Adrenal gland (tissue), 5 donors: ENCODE measurements around the gene TMEM201.

Experiments used
- CTCF ChIP-seq, 6 experiments: fragments of 450-650 bp in 4 of 6; fragments of 200-600 bp in 2 of 6; sonication (generic) in 1 of 6; IDR thresholded peaks; 1 replicate in 5 of 6; 2 replicates in 1 of 6; pipeline versions ENCODE4 v1.5.1 to v1.8.0; 2016 to 2021; ENCODE audit warnings: antibody characterized with exemption in 6 of 6, mild to moderate bottlenecking in 2 of 6, moderate library complexity in 1 of 6
- POLR2A ChIP-seq, 2 donors: fragments of 450-650 bp; IDR thresholded peaks; one replicate each; pipeline ENCODE4 v1.6.1; 2017; ENCODE audit warnings: antibody characterized with exemption in 2 of 2, mild to moderate bottlenecking in 2 of 2, moderate library complexity in 1 of 2
- donor health status: DM: no; HTN: no; CAD: no.

DNA sequence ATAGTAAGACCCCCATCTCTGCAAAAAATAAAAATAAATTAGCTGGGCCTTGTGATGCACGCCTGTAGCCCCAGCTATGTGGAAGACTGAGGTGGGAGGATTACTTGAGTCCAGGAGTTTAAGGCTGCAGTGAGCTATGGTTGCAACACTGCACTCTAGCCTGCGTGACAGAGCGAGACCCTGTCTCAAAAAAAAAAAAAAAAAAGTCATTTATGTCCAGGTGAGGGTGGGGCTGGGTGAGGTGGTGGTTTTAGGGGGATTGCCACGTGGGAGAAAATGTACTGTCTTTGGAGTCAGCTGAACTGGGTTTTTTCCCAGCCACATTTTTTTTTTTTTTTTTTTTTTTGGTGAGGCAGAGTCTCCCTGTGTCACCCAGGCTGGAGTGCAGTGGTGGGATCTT, 69.5 kb downstream of the TMEM201 start:
- TF ChIP-seq CTCF (IDR thresholded peaks at IDR 0.05) (no peak), POLR2A (IDR thresholded peaks at IDR 0.05) (no peak)
